GM18511 (cell line): ENCODE data around the gene GAS2L2.

Experiments used
- ATAC-seq: cut with Tn5 transposase; IDR thresholded peaks from one replicate; pipeline ENCODE4 v1.9.1; 2021; ENCODE audit warnings: mild to moderate bottlenecking, moderate library complexity; ENCODE audit not compliant: unreplicated experiment

The GAS2L2 gene

DNA sequence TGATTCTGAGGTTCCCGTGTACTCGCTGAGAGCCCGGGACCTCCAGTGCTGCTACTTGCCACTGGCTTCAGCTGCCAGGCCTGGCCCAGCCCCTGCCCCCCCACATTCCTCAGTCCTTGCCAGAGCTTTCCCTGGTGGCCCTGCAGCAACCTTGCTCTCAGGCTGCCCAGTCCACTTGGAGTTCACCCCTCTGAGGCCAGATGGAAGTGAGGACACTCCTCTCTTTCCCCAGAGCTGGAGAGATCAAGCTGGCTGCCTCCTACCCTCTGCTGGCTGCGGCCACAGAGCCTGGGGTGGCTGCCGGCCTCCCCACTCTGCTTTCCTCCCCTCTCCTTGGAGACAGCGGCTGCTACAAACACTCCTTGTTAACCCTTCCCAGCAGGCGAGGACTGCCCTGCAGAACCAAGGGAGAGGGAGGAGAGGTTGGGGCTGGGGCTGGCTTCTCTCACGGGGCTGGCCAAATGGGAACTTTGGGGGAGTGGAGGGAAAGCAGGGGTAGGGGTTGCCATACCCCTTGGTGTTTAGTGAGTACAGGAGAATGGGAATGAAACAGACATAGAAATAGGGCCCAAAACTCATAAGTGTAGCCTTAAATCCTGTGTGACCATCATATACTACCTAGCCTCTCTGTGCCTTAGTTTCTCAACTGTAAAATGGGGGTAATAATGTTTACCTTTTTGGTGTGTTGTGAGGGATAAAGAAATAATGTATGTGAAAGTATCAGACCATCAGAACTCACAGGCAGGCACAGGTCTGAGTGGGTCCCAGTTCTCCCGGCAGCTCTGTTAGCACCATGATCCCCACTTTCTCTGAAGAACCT lies at the start of gene GAS2L2:
GAS2L2 (minus strand) TSS at position 295 of the 820 bp plus-strand sequence. CDS start 389 bp downstream, outside the sequence.
- ATAC-seq = no peak

DNA sequence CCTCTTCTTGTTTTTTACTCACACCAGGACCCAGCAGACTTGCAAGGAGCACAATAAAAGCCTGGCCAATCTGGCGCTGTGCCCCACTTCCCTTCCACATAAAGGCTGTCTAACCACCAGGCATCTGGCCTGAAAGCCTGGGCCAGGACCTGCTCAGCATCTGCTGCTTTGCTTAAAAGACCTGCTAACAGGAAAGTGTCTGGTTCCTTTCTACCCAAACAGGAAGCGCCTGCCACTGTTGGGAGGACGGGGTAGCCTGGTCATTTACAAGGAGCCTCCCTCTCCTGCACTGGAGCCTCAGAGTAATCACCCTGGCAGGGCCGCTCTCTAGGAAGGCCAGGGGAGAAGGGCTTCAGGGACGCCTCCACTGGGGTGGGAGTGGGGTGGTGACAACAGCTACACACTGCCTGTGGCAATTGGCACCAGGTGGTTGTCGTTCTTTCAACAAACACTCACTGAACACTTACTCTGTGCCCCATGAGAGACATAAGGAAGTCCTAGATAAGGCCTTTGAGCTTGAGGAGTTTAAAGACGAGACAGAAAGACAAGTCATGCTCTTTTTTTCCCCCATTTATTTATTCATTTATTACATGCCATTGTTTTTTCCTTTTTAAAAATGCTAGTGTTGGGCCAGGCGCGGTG lies 48.7 kb upstream of the GAS2L2 start:
- ATAC-seq = no peak

DNA sequence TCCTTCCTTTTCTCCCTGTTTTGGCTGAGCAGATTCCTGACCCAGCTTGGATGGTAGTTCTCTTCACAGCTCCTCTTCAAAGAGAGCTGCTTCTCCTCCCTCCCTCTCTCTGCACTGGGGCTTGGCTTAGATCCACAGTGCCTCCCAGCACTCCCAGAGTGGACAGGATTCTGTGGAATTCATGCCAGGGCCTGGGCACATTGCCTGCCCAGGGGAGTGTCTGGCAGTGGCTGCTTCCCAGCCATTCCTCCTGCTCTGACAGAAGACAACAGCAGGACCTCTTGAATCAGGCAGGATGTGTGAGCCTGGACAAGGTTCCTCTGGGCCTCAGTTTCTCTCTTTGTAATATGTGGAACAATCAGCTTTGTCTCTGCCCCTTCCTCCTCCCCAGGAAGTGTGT lies 46.9 kb upstream of the GAS2L2 start:
- no peak for ATAC-seq

GRCh38 chr17:35797918-35798317 lies 44.9 kb upstream of the GAS2L2 start:
- ATAC-seq = no peak

- ATAC-seq = no peak
These were observed 44.3 kb upstream of the GAS2L2 start for GRCh38 chr17:35797370-35797769.

GRCh38 chr17:35796942-35797341 lies 43.9 kb upstream of the GAS2L2 start:
- no peak for ATAC-seq

DNA sequence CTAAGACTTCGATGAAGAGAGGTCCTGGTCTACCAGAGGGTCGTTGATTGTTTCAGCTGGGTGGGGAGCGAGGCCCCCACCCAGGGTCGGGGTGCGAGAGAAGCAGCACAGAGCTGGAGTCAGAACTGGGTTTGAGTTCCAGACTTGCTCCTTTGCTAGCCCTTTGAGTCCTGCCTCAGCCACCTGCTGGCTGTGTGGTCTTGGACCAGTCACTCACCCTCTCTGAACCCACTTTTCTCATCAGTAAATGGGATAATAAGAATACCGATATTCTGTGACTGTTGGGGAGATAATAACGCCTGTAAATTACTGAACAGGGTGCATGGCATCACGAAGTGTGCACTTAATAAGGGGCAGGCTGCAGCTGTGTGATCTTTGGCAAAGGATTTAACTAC lies 42.8 kb upstream of the GAS2L2 start:
- ATAC-seq = no peak

- no peak for ATAC-seq
These were observed 42.2 kb upstream of the GAS2L2 start, which contains the start of gene MMP28 for GRCh38 chr17:35795007-35795870. TSS of gene MMP28 (minus strand) at chr17:35795641. CDS start at chr17:35795377, 264 bp downstream.

DNA sequence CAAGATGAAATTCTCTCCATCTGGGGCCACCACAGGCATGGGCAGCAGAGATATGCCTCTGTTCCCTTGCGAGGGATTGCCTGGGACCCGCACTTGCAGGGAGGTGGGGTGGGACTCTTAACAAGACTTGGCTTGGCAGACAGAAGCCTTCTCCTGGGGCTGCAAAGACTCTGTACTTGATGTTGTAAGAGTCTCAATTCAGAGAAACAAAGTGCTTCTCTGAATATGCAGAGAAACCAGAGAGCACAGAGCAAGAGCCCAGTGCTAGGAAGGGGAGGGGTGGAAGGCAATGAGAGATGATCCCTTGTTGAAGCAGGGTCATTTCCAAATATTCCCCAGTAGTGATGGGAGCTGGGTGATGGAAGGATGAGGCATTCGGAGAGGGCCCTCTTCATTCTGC lies 40.2 kb upstream of the GAS2L2 start:
- ATAC-seq = no peak

DNA sequence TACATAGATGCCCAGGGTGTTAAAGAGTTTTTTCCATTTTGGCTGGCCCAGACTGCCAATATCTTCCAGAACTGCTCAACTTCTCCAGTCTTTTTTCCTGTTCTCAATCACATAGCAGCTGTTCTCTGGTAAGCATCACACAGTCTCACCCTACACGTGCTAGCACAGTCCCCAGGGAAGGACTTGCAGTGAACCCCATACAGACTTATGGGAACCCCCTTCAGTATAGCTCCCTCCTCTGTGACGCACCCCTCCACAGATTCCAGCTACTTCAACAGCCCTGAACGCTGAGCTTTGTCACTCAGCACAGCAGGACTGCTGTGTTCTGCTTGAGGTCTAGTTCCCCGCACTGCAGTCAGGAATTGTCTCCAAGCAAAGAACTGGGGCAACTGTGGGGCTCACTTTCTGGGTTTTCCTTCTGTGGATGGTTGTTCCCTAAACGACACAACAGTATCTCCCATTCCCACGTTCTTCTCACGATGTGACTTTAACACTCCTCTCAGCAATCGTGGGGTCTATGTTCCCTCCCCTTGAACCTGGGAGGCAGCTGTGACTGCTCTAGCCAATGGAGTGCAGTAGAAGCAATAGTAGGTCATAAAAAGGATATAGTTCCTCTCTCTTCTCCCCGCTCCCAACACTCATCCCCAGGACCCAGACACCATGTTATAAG lies 38.8 kb upstream of the GAS2L2 start:
- no peak for ATAC-seq

DNA sequence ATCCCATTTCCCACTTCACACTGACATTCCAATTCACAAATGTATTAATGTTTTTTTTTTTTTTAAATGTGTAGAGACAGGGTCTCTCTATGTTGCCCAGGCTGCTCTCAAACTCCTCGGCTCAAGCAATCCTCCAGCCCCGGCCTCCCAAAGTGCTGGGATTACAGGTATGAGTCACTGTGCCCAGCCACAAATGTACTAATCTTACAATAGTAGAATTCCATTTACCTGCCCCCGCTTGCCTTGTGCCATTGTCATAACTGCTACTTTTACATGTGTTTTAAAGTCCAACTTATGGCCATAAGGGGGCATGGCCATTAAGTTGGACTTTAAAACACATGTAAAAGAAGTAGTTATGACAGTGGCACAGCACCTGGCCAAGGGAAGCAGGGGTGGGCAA lies 37.8 kb upstream of the GAS2L2 start:
- no peak for ATAC-seq

DNA sequence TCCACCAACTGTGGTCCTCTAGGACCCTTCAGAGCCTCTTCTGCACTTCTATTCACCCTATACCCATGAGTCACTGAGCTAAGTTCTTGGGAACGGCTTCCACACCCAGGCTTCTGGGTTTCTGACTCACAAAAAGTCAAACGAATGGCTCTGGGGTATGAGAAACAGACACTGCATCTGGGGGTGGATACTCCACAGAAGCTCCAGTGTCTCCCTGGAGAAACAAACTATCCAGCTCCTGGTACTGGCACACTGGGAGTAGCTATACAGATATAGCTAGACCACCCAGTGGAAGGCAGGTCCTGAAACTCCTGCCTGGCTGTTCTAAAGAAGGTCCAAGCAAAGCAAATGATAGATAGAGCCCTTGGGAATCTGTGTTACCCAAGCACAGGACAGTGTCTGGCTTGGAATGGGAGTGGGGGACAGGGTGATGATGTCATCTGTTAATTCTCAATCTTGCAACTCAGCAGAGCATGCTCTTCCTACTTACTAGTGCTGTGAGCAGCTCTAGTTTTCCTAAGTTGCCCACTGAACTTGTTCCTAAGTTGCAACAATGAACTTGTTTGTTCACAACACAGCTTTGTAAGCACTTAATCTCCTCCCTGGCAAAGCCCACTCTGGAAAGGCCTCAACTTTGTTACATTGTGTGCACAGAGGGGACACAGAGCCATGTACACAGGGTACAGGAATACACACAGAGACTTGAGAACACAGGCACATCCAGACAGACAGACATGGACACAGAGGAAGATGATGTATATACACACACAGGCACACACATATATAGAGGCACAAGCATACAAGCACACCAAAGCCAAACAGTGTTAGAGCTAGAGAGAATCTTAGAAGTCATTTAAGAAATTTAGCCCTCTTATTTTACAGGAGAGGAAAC lies 35.7 kb upstream of the GAS2L2 start:
- ATAC-seq = no peak

GRCh38 chr17:35786941-35787432 lies 33.9 kb upstream of the GAS2L2 start:
- no peak for ATAC-seq

DNA sequence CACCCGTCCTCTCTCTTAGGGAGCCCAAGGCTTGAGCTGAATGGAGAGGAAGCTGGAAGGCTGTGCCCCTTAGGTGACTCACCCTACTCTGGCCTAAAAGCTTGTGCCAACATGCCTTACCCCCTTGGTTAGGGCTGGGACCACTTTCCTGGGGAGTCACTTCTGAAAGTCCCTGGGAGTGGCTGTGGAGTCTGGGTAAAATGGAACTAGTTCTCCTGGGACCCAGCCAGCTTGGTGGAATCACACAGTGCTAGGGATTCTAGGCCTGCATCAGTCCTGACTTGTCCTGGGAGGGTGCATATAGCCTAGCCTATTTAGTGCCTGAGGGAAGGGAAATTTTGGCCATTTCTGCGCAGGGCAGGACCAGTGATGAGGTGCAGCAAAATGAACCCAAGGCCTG lies 31.9 kb upstream of the GAS2L2 start:
- ATAC-seq = no peak

DNA sequence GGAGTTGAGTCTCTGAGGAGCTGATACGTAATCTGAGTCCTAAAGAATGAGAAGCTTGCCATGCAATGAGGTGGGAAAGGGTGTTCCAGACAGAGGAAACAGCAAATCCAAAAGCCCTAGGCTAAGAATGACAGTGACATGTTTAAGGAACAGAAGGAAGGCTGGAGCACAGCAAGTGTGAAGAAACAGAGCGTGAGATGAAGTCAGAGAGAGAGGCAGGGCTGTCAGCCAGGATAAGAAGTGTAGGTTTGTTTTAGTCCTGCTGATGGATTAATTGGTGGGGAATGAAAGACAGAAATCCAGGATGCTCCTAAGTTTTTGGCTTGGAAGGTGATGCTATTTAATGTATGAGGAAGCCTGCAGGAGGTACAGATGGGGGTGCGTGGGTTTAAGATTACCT lies 27.9 kb upstream of the GAS2L2 start:
- ATAC-seq = no peak

DNA sequence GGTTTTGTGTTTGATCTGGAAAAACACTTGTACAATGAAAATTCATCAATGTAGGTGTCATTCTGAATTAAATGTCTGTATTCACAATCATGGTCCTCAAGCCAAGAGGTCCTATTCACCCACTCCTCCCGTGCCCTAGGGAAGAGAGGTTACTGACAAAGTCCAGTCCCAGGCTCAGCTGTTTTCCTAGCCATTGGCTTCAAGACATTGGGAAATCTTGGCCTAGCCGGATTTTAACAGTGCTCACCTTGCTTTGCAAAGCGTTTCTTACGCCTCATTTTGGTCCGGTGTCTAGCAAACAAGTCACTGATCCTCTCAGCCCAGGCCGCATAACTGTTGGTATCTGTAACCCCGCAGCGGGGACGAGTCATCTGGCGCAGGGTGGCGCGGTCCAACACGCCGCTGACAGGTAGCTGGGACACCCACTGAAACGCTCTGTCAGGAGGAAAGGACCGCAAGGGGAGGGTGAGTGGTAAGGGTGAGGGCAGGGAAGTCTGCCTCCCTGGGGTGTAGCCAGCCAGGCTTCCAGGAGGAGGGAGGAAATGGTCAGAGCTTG lies 25.7 kb upstream of the GAS2L2 start:
- no peak for ATAC-seq

- ATAC-seq = no peak
These were observed 22.5 kb upstream of the GAS2L2 start for GRCh38 chr17:35775583-35775982.

GRCh38 chr17:35775039-35775438 lies 22.0 kb upstream of the GAS2L2 start:
- no peak for ATAC-seq

GRCh38 chr17:35774499-35774898 lies 21.5 kb upstream of the GAS2L2 start:
- no peak for ATAC-seq
